Measurements from ENCODE around the gene LCTL. TPM values are rescaled to one million over a fixed set of nuclear protein-coding genes. Genes with fewer than 3 reads are reported as not detected.

Gene LCTL
- total RNA-seq, 1 experiment from 2014 or later, result not detected

GRCh38 chr15:66574596-66574950 is 8.8 kb upstream of the LCTL start:
- BruUV-seq (replicated peaks), result no TSS peak
- no peak overlapping the region for H3K4me2 ChIP-seq (ENCODE audit: low read length)
- CTCF ChIA-PET, result no interaction called here

More at GRCh38 chr15:66574596-66574950, 8.8 kb upstream of the LCTL start:
- Histone ChIP-seq H4K20me1 (ENCODE audit: insufficient read depth) (no peaks in the 10 kb centered on the region), H3K79me2 (ENCODE audit: insufficient read depth, low read length) (no peaks in the 10 kb centered on the region), H3K36me3 (ENCODE audit: control insufficient read depth in 1 of 2, insufficient read depth in 2 of 2, low read length in 2 of 2) (no peaks in the 10 kb centered on the region), H3K4me3 (replicated peaks in 1 of 2; ENCODE audit: low read depth in 1 of 2, low read length in 2 of 2) (no peak overlapping the region), H3K9me2 (ENCODE audit: insufficient read depth) (no peaks in the 10 kb centered on the region), H3K27me3 (ENCODE audit: insufficient read depth, low read length) (no peaks in the 10 kb centered on the region), H3K4me1 (ENCODE audit: control insufficient read depth in 1 of 2, insufficient read depth in 2 of 2, low read length in 2 of 2) (peaks cover 0 to 8% of the 10 kb centered on the region in 2 experiments; a peak in 2 of 4 replicates), H3K27ac (ENCODE audit: low read depth, low read length) (no peak overlapping the region), H3K9ac (ENCODE audit: low read length) (no peak overlapping the region), H2AFZ (ENCODE audit: low read depth, low read length, poor library complexity, severe bottlenecking) (no peak overlapping the region), H3K9me3 (ENCODE audit: control insufficient read depth in 1 of 2, insufficient read depth in 1 of 2, low read depth in 1 of 2, low read length in 2 of 2) (no peaks in the 10 kb centered on the region)
- TF ChIP-seq SP1 (IDR thresholded peaks at IDR 0.05; ENCODE audit: low read depth) (no peak), POLR2AphosphoS5 (IDR thresholded peaks at IDR 0.05; ENCODE audit: low read depth, low read length) (no peak), ZFX (IDR thresholded peaks at IDR 0.05) (no peak), CTCF (IDR thresholded peaks at IDR 0.05 in 2 of 3, conservative IDR thresholded peaks at IDR 0.05 in 1 of 3; ENCODE audit: borderline replicate concordance in 1 of 3, insufficient read depth in 1 of 3, low read depth in 2 of 3, low read length in 2 of 3) (no peak), RAD21 (IDR thresholded peaks at IDR 0.05; ENCODE audit: low read depth) (no peak), TCF7L2 (IDR thresholded peaks at IDR 0.05; ENCODE audit: borderline replicate concordance, extremely low read depth, insufficient read depth, insufficient read length) (no peak), CBX3 (IDR thresholded peaks at IDR 0.05; ENCODE audit: low read depth) (no peak), ZBTB33 (IDR thresholded peaks at IDR 0.05; ENCODE audit: extremely low read depth, insufficient replicate concordance, low read length) (no peak), JUND (IDR thresholded peaks at IDR 0.05) (no peak), YY1 (IDR thresholded peaks at IDR 0.05; ENCODE audit: extremely low read depth, insufficient replicate concordance, low read depth, low read length) (no peak), POLR2A (IDR thresholded peaks at IDR 0.05; ENCODE audit: borderline replicate concordance, extremely low read depth, insufficient read depth, insufficient read length) (no peak), REST (IDR thresholded peaks at IDR 0.05; ENCODE audit: low read depth) (no peak), ATF3 (IDR thresholded peaks at IDR 0.05) (no peak), EGR1 (IDR thresholded peaks at IDR 0.05; ENCODE audit: low read depth) (no peak), FOSL1 (IDR thresholded peaks at IDR 0.05; ENCODE audit: low read depth) (no peak), SRF (IDR thresholded peaks at IDR 0.05; ENCODE audit: low read depth) (no peak), EZH2 (IDR thresholded peaks at IDR 0.05) (no peak), SIN3A (IDR thresholded peaks at IDR 0.05; ENCODE audit: low read depth) (no peak), EZH2phosphoT487 (IDR thresholded peaks at IDR 0.05; ENCODE audit: borderline replicate concordance) (no peak), ELF1 (IDR thresholded peaks at IDR 0.05; ENCODE audit: borderline replicate concordance, low read depth) (no peak)
- intact Hi-C loops (cut with micrococcal nuclease), result no loop called here
- POLR2A ChIA-PET, result no interaction called here
- RAD21 ChIA-PET (ENCODE audit: low non-redundant PET in 1 of 2, low total read pairs in 2 of 2, uncharacterized antibody in 2 of 2, unreplicated experiment in 2 of 2), result no interaction called here
- DNase-seq (ENCODE audit: low read depth, low spot score) (no peak), ATAC-seq (no peak)
